ENCODE results near the gene FHIT. TPM values are rescaled to one million over a fixed set of nuclear protein-coding genes. Genes with fewer than 3 reads are reported as not detected.

FHIT gene
- total RNA-seq, 1 donor from 2014 or later: 29.9 TPM

GRCh38 chr3:61181874-61182273 lies 69.4 kb downstream of the FHIT start:
- Mint-ChIP-seq H3K4me1 (ENCODE audit: low read depth) (peaks cover 11% of the 10 kb centered on the region), H3K9me3 (no peaks in the 10 kb centered on the region), H3K4me3 (ENCODE audit: low read depth) (no peak overlapping the region), H3K36me3 (ENCODE audit: low read depth) (no peaks in the 10 kb centered on the region), H3K27me3 (ENCODE audit: low read depth) (no peaks in the 10 kb centered on the region), H3K27ac (no peak overlapping the region)
- no peak for DNase-seq (ENCODE audit: low spot score)
- intact Hi-C loops (cut with micrococcal nuclease): no loop called here

DNA sequence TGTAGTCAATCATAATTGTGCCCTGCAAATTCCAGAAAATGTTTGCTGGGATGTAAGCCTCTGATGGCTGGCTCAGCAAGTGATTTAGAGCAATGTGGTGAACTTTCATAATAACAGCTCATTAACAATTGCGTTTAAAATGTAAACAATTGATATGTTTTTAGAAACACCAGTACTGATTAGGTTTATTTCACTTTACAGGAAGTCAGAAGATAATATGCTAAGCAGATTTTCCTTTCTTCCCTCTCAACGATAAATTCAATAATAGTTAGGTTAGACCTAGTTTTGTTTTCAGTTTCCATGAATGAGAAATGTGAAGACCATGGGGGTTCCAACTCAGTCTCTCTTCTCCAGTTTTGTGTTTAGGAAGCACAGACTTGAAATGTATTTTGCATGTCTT lies 71.0 kb downstream of the FHIT start:
- Mint-ChIP-seq H3K4me1 (ENCODE audit: low read depth) (peaks cover 11% of the 10 kb centered on the region), H3K36me3 (ENCODE audit: low read depth) (no peaks in the 10 kb centered on the region), H3K27ac (no peak overlapping the region), H3K27me3 (ENCODE audit: low read depth) (no peaks in the 10 kb centered on the region), H3K9me3 (no peaks in the 10 kb centered on the region), H3K4me3 (ENCODE audit: low read depth) (no peak overlapping the region)
- DNase-seq (ENCODE audit: low spot score): no peak
- intact Hi-C loops (cut with micrococcal nuclease): no loop called here

- Mint-ChIP-seq H3K9me3 (no peaks in the 10 kb centered on the region), H3K27ac (no peak overlapping the region), H3K36me3 (ENCODE audit: low read depth) (no peaks in the 10 kb centered on the region), H3K4me3 (ENCODE audit: low read depth) (no peak overlapping the region), H3K27me3 (ENCODE audit: low read depth) (no peaks in the 10 kb centered on the region), H3K4me1 (ENCODE audit: low read depth) (peaks cover 11% of the 10 kb centered on the region)
- no peak for DNase-seq (ENCODE audit: low spot score)
- intact Hi-C loops (cut with micrococcal nuclease): no loop called here
Measured at GRCh38 chr3:61178167-61178566, 73.1 kb downstream of the FHIT start.

DNA sequence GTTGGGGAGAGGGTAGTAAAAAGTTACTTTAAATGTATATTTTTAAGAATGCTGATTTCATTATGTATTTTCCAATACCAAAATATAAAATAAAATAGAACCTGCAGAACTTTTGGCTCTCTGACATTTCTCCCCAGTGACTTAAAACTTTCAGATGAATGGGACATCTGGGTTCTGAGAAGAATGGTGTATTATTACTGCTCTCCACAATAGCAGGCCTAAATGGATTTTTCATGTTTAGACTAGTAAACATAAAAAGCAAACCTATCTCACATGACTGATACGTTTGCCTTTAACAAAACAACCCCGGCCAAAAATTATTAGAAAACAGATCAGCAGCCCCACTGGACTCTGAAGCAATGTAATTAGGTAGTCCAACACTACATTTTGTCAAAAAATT lies 73.8 kb downstream of the FHIT start:
- no peak overlapping the region for H3K27ac Mint-ChIP-seq
- peaks cover 7% of the 10 kb centered on the region for H3K4me1 Mint-ChIP-seq (ENCODE audit: low read depth)
- H3K36me3 Mint-ChIP-seq (ENCODE audit: low read depth): no peaks in the 10 kb centered on the region
- H3K9me3 Mint-ChIP-seq: no peaks in the 10 kb centered on the region
- intact Hi-C loops (cut with micrococcal nuclease): no loop called here
- no peak overlapping the region for H3K4me3 Mint-ChIP-seq (ENCODE audit: low read depth)
- DNase-seq (ENCODE audit: low spot score): no peak
- H3K27me3 Mint-ChIP-seq (ENCODE audit: low read depth): no peaks in the 10 kb centered on the region

GRCh38 chr3:61173676-61174075 lies 77.6 kb downstream of the FHIT start:
- Mint-ChIP-seq H3K27me3 (ENCODE audit: low read depth) (no peaks in the 10 kb centered on the region), H3K4me3 (ENCODE audit: low read depth) (no peak overlapping the region), H3K4me1 (ENCODE audit: low read depth) (no peaks in the 10 kb centered on the region), H3K9me3 (no peaks in the 10 kb centered on the region), H3K36me3 (ENCODE audit: low read depth) (no peaks in the 10 kb centered on the region), H3K27ac (no peak overlapping the region)
- intact Hi-C loops (cut with micrococcal nuclease): no loop called here
- DNase-seq (ENCODE audit: low spot score): no peak

GRCh38 chr3:61172684-61173083 lies 78.6 kb downstream of the FHIT start:
- H3K4me3 Mint-ChIP-seq (ENCODE audit: low read depth): no peak overlapping the region
- intact Hi-C loops (cut with micrococcal nuclease): no loop called here
- no peaks in the 10 kb centered on the region for H3K4me1 Mint-ChIP-seq (ENCODE audit: low read depth)
- H3K27ac Mint-ChIP-seq: no peak overlapping the region
- H3K27me3 Mint-ChIP-seq (ENCODE audit: low read depth): no peaks in the 10 kb centered on the region
- DNase-seq (ENCODE audit: low spot score): no peak
- no peaks in the 10 kb centered on the region for H3K9me3 Mint-ChIP-seq
- H3K36me3 Mint-ChIP-seq (ENCODE audit: low read depth): no peaks in the 10 kb centered on the region

DNA sequence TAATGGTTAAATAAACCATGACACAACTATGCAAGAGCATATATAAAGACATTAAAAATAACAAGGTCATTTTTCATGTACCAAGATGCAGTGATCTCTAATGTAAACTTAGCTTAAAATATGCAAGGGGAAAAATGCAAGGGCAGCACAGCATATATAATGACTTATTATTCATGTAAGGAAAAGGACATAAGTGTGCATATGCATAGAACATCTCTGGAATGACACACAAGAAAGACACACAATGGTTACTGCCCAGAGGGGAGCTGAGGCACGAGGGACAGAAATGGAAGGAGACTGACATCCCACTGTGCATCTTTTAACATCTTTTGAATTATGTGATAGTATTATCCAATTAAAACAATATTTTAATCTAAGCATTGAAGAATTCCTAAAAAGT lies 79.0 kb downstream of the FHIT start:
- no peaks in the 10 kb centered on the region for H3K4me1 Mint-ChIP-seq (ENCODE audit: low read depth)
- no peak overlapping the region for H3K4me3 Mint-ChIP-seq (ENCODE audit: low read depth)
- H3K27me3 Mint-ChIP-seq (ENCODE audit: low read depth): no peaks in the 10 kb centered on the region
- no peaks in the 10 kb centered on the region for H3K36me3 Mint-ChIP-seq (ENCODE audit: low read depth)
- no peak overlapping the region for H3K27ac Mint-ChIP-seq
- intact Hi-C loops (cut with micrococcal nuclease): no loop called here
- no peaks in the 10 kb centered on the region for H3K9me3 Mint-ChIP-seq
- no peak for DNase-seq (ENCODE audit: low spot score)

DNA sequence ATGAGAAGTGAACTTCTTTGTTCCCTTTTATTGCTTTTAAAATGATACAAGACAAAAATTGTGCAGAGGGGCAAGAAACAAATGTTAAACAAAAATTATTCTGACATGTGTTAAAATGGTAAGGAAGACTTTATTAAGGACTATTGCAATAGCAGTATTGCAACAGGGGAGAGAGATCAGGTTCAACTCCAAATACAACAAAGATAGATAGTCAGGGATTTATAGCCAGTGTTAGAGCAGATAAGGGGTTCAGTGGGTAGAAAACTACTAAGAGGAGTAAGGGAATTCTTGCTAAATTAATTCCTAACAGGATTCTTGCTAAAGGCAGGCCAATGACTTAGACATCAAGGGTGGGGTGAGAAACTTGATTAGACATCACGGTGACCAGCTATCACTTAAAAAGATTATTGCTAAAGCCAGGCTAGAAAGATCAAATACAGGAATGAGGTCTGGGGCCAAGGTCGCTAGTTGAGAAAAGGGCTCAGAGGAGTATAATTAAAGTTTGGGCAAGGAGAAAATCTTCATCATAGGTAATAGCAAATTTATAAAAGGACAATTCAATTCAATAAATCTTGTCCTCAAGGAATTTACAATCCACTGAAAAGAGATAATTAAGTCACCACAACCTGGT lies 81.5 kb downstream of the FHIT start:
- no peak overlapping the region for H3K4me3 Mint-ChIP-seq (ENCODE audit: low read depth)
- no peak for DNase-seq (ENCODE audit: low spot score)
- no peaks in the 10 kb centered on the region for H3K9me3 Mint-ChIP-seq
- no peak overlapping the region for H3K27ac Mint-ChIP-seq
- H3K4me1 Mint-ChIP-seq (ENCODE audit: low read depth): no peaks in the 10 kb centered on the region
- peaks cover 4% of the 10 kb centered on the region for H3K36me3 Mint-ChIP-seq (ENCODE audit: low read depth)
- no peaks in the 10 kb centered on the region for H3K27me3 Mint-ChIP-seq (ENCODE audit: low read depth)
- intact Hi-C loops (cut with micrococcal nuclease): no loop called here

DNA sequence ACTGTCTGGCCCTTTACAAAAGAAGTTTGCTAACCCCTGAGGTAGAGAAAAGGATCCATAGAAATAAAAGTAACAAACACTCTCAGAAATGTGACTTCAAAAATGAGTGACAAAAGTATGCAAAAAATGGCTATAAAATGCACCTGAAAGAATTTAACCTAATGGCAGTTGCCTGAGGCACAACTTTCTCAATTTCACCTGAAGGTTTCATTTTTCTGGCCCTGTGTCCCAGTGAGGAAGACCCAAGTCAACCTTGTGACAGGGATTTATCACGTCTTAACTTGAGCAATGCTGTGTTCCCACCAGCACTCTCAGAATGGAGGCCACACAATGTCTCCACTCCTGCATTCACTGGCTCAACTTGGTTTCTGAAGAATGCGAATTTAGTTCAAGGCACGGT lies 83.0 kb downstream of the FHIT start:
- Mint-ChIP-seq H3K27me3 (ENCODE audit: low read depth) (no peaks in the 10 kb centered on the region), H3K9me3 (no peaks in the 10 kb centered on the region), H3K4me3 (ENCODE audit: low read depth) (no peak overlapping the region), H3K36me3 (ENCODE audit: low read depth) (peaks cover 4% of the 10 kb centered on the region), H3K4me1 (ENCODE audit: low read depth) (no peaks in the 10 kb centered on the region), H3K27ac (no peak overlapping the region)
- intact Hi-C loops (cut with micrococcal nuclease): no loop called here
- DNase-seq (ENCODE audit: low spot score): no peak

- DNase-seq (ENCODE audit: low spot score): no peak
- Mint-ChIP-seq H3K9me3 (no peaks in the 10 kb centered on the region), H3K27ac (no peak overlapping the region), H3K4me1 (ENCODE audit: low read depth) (no peaks in the 10 kb centered on the region), H3K36me3 (ENCODE audit: low read depth) (peaks cover 4% of the 10 kb centered on the region), H3K4me3 (ENCODE audit: low read depth) (no peak overlapping the region), H3K27me3 (ENCODE audit: low read depth) (no peaks in the 10 kb centered on the region)
- intact Hi-C loops (cut with micrococcal nuclease): no loop called here
Measured at GRCh38 chr3:61162965-61163364, 88.3 kb downstream of the FHIT start.

- H3K27me3 Mint-ChIP-seq (ENCODE audit: low read depth): no peaks in the 10 kb centered on the region
- DNase-seq (ENCODE audit: low spot score): no peak
- no peaks in the 10 kb centered on the region for H3K36me3 Mint-ChIP-seq (ENCODE audit: low read depth)
- no peak overlapping the region for H3K27ac Mint-ChIP-seq
- no peak overlapping the region for H3K4me3 Mint-ChIP-seq (ENCODE audit: low read depth)
- H3K9me3 Mint-ChIP-seq: no peaks in the 10 kb centered on the region
- intact Hi-C loops (cut with micrococcal nuclease): no loop called here
- H3K4me1 Mint-ChIP-seq (ENCODE audit: low read depth): no peaks in the 10 kb centered on the region
Measured at GRCh38 chr3:61158667-61159066, 92.6 kb downstream of the FHIT start.

DNA sequence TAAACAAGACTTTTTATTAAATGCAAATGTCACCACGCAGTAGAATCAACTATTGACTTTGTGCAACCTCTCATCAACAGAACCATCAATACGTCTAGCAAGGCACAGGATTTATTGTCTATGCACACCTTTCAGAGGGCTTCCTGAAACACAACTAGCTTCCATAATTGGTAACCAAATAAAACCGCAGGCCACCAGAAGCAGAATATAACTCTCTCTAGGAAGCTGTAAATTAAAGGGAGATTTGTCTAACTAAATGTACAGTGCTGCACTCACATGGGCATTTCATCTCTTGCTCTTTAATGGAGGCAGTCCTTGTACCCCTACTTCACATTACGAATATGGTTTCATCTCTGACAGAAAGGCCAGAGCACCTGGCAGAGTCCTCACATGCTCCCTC lies 93.0 kb downstream of the FHIT start:
- no peaks in the 10 kb centered on the region for H3K27me3 Mint-ChIP-seq (ENCODE audit: low read depth)

DNA sequence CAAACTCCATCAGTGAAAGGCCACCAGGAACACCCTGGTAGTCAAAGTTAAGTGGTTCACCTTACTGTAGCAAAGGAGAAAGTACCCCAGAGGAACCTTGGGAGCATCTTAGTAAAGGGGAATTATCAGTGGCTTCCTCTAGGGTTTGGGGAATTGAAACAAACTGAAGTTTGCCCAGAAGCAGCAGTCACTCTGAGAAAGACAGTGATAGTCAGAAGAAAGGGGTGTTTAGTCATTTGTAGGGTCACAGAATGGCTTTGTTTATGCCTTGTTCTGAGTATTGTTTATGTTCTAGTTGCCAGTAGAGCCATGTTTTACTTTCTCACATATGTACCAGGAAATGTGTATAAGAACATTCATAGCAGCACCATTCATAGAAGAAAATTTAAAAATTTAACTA lies 93.8 kb downstream of the FHIT start:
- H3K4me1 Mint-ChIP-seq (ENCODE audit: low read depth): no peaks in the 10 kb centered on the region
- no peaks in the 10 kb centered on the region for H3K36me3 Mint-ChIP-seq (ENCODE audit: low read depth)
- no peaks in the 10 kb centered on the region for H3K9me3 Mint-ChIP-seq
- H3K4me3 Mint-ChIP-seq (ENCODE audit: low read depth): no peak overlapping the region
- no peak for DNase-seq (ENCODE audit: low spot score)
- H3K27ac Mint-ChIP-seq: no peak overlapping the region
- intact Hi-C loops (cut with micrococcal nuclease): no loop called here
- no peaks in the 10 kb centered on the region for H3K27me3 Mint-ChIP-seq (ENCODE audit: low read depth)

More for the DNA sequence above, 93.0 kb downstream of the FHIT start:
- no peaks in the 10 kb centered on the region for H3K4me1 Mint-ChIP-seq (ENCODE audit: low read depth)
- no peaks in the 10 kb centered on the region for H3K36me3 Mint-ChIP-seq (ENCODE audit: low read depth)
- no peak overlapping the region for H3K27ac Mint-ChIP-seq
- intact Hi-C loops (cut with micrococcal nuclease): no loop called here
- H3K4me3 Mint-ChIP-seq (ENCODE audit: low read depth): no peak overlapping the region
- H3K9me3 Mint-ChIP-seq: no peaks in the 10 kb centered on the region
- DNase-seq (ENCODE audit: low spot score): no peak

- H3K4me1 Mint-ChIP-seq (ENCODE audit: low read depth): no peaks in the 10 kb centered on the region
- intact Hi-C loops (cut with micrococcal nuclease): no loop called here
- H3K27me3 Mint-ChIP-seq (ENCODE audit: low read depth): no peaks in the 10 kb centered on the region
- H3K27ac Mint-ChIP-seq: no peak overlapping the region
- H3K9me3 Mint-ChIP-seq: no peaks in the 10 kb centered on the region
- no peak overlapping the region for H3K4me3 Mint-ChIP-seq (ENCODE audit: low read depth)
- DNase-seq (ENCODE audit: low spot score): no peak
- no peaks in the 10 kb centered on the region for H3K36me3 Mint-ChIP-seq (ENCODE audit: low read depth)
Measured at GRCh38 chr3:61155701-61156292, 95.5 kb downstream of the FHIT start.
